ENCODE measurements around the gene CCDC40.

DNA sequence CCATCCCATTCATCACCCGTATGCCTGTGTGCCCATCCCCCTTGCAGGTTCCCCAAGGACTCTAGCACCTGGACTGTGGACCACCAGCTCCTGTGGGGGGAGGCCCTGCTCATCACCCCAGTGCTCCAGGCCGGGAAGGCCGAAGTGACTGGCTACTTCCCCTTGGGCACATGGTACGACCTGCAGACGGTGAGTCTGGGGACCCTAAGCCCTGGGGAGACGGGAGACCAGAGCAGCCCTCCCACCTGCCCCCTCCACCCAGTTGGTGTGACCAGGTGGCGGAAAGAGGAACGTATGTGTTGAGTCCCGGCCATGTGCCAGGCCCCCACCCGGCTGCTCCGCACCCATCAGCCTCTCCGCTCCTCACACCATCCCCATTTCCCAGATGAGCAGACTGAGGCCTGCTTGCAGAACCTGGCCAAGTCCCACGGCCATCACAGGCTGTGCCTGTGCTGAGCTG, 80.5 kb downstream of the CCDC40 start:
- TF ChIP-seq CTCF (IDR thresholded peaks at IDR 0.05) (no peak), POLR2A (IDR thresholded peaks at IDR 0.05) (no peak)

Data from thyroid gland (tissue), 4 donors.